Endothelial cell of umbilical vein (primary cell): ENCODE measurements around the gene SCYL3. TPM values are rescaled to one million over a fixed set of nuclear protein-coding genes. Genes with fewer than 3 reads are reported as not detected.

Experiments
- BruUV-seq: library from RNA; stranded (reverse); fragments of 400-500 nt; replicated peaks from 2 replicates; lab custom pipeline; 2021; lab: Mats Ljungman, UMichigan
- CTCF ChIA-PET: fragments of 300-600, 350-600 bp; sonication (Branson Sonifier 250); formaldehyde crosslinking; loops from one replicate; lab custom pipeline; 2021; ENCODE audit warnings: antibody characterized with exemption, inconsistent platforms; lab: Charles Lee
- POLR2A ChIA-PET: fragments of 300-600, 350-600 bp; sonication (Branson Sonifier 250); formaldehyde crosslinking; loops from one replicate; lab custom pipeline; 2021; ENCODE audit warnings: antibody characterized with exemption, inconsistent platforms; lab: Charles Lee
- DNase-seq: peaks from one replicate; pipeline ENCODE4 v3.0.0-alpha.2; 2011; ENCODE audit warnings: low read depth, low spot score
- FAIRE-seq: peaks from 2 replicates; lab custom pipeline; 2011; peaks lifted over from hg19 to GRCh38; lab: Jason Lieb, UNC
- H2AFZ ChIP-seq: 2 replicates; pipeline ENCODE4 v1.6.0; 2012; ENCODE audit warnings: low read depth, low read length, control low read depth, inconsistent platforms
- H3K27ac ChIP-seq: 2 replicates; pipeline ENCODE4 v1.5.1; 2011; ENCODE audit warnings: low read depth, mild to moderate bottlenecking, control low read depth, low read length, moderate library complexity; ENCODE audit not compliant: insufficient read depth
- H3K27me3 ChIP-seq, 2 experiments: 2 replicates each; pipeline versions ENCODE4 v1.6.0 to v1.6.1; 2011; ENCODE audit warnings: low read length in 2 of 2, mixed read lengths in 1 of 2; ENCODE audit not compliant: control insufficient read depth in 2 of 2, insufficient read depth in 2 of 2
- H3K36me3 ChIP-seq, 2 experiments: 2 replicates in 1 of 2; 3 replicates in 1 of 2; pipeline ENCODE4 v1.5.1; 2011; ENCODE audit warnings: low read length in 2 of 2, mild to moderate bottlenecking in 1 of 2, moderate library complexity in 1 of 2; ENCODE audit not compliant: control insufficient read depth in 2 of 2, insufficient read depth in 2 of 2; ENCODE audit errors: extremely low read depth in 1 of 2
- H3K4me1 ChIP-seq: 3 replicates; pipeline ENCODE4 v1.5.1; 2011; ENCODE audit warnings: mild to moderate bottlenecking, low read length; ENCODE audit not compliant: control insufficient read depth, insufficient read depth; ENCODE audit errors: extremely low read depth
- H3K4me2 ChIP-seq: 2 replicates; pipeline ENCODE4 v1.6.1; 2011; ENCODE audit warnings: low read length, control low read depth, mixed read lengths; ENCODE audit not compliant: insufficient read depth
- H3K4me3 ChIP-seq, 3 experiments: fragments of 200-600 bp in 1 of 3; sonication (generic), shearing (Covaris generic) in 1 of 3; replicated peaks in 1 of 3; 2 replicates each; pipeline ENCODE4 v1.5.1; 2011 to 2016; ENCODE audit warnings: control low read depth in 3 of 3, low read length in 3 of 3, mild to moderate bottlenecking in 2 of 3, inconsistent platforms in 1 of 3, low read depth in 1 of 3, moderate library complexity in 1 of 3; ENCODE audit not compliant: insufficient read depth in 1 of 3
- H3K79me2 ChIP-seq: 2 replicates; pipeline ENCODE4 v1.6.0; 2012; ENCODE audit warnings: low read length, inconsistent platforms; ENCODE audit not compliant: control insufficient read depth, insufficient read depth
- H3K9ac ChIP-seq: replicated peaks from 2 replicates; pipeline ENCODE3; 2011; ENCODE audit warnings: low read length, control low read depth; ENCODE audit not compliant: insufficient read depth; ENCODE audit errors: extremely low read depth
- H3K9me1 ChIP-seq: replicated peaks from 3 replicates; pipeline ENCODE4 v1.6.0; 2011; ENCODE audit warnings: mild to moderate bottlenecking, low read length; ENCODE audit not compliant: control insufficient read depth, insufficient read depth; ENCODE audit errors: extremely low read depth
- H3K9me3 ChIP-seq: replicated peaks from 2 replicates; pipeline ENCODE4 v1.5.1; 2012; ENCODE audit warnings: low read length, inconsistent platforms; ENCODE audit not compliant: control insufficient read depth, insufficient read depth
- H4K20me1 ChIP-seq: replicated peaks from 2 replicates; pipeline ENCODE3; 2011; ENCODE audit warnings: mild to moderate bottlenecking, low read length; ENCODE audit not compliant: control insufficient read depth, insufficient read depth; ENCODE audit errors: extremely low read depth
- CTCF ChIP-seq, 2 donors: IDR thresholded peaks; 1 replicate in 1 of 2; 2 replicates in 1 of 2; pipeline ENCODE4 v1.5.1; 2011; ENCODE audit warnings: low read length in 2 of 2, mild to moderate bottlenecking in 2 of 2, moderate library complexity in 2 of 2, control low read depth in 1 of 2, inconsistent platforms in 1 of 2, low read depth in 1 of 2; ENCODE audit not compliant: insufficient read depth in 1 of 2; ENCODE audit errors: extremely low read depth in 1 of 2
- FOS ChIP-seq: IDR thresholded peaks from 2 replicates; pipeline ENCODE4 v1.6.1; 2011; ENCODE audit warnings: mild to moderate bottlenecking, low read length, moderate library complexity, borderline replicate concordance; ENCODE audit not compliant: insufficient read depth
- GATA2 ChIP-seq: IDR thresholded peaks from 2 replicates; pipeline ENCODE4 v1.7.0; 2011; ENCODE audit warnings: low read depth, mild to moderate bottlenecking, moderate library complexity, mixed read lengths, low read length; ENCODE audit not compliant: insufficient read length, insufficient read depth
- MAX ChIP-seq: IDR thresholded peaks from 2 replicates; pipeline ENCODE4 v1.6.1; 2011; ENCODE audit not compliant: insufficient read depth, insufficient read length
- MYC ChIP-seq: IDR thresholded peaks from one replicate; pipeline ENCODE4 v1.6.1; 2011; ENCODE audit warnings: mild to moderate bottlenecking, low read depth, low read length
- POLR2A ChIP-seq: IDR thresholded peaks from 2 replicates; pipeline ENCODE4 v1.6.1; 2012; ENCODE audit warnings: low read depth, mild to moderate bottlenecking, control low read depth, low read length
- POLR2AphosphoS5 ChIP-seq: IDR thresholded peaks from 2 replicates; pipeline ENCODE4 v1.6.1; 2012; ENCODE audit warnings: low read depth, mild to moderate bottlenecking, control low read depth, low read length, moderate library complexity; ENCODE audit not compliant: insufficient read depth
- dilution Hi-C: fragments of 300-500 bp; cut with MboI; formaldehyde crosslinking; loops from one replicate; pipeline ENCODE4 v1.15.0; 2019; ENCODE audit warnings: low sequenced_read_pairs; ENCODE audit not compliant: extremely low pct_ligation_motif_present
- intact Hi-C: fragments of 100-400 bp; cut with micrococcal nuclease; formaldehyde crosslinking; loops from one replicate; pipeline ENCODE4 v1.10.0; 2022
- polyA plus RNA-seq, 4 experiments: library from polyadenylated mRNA; depleted of rRNA in 3 of 4; stranded (reverse) in 3 of 4; unstranded in 1 of 4; fragments of >200 nt; gene quantifications; 2 replicates each; pipeline versions ENCODE4 v1.2.1 to v1.2.3, GENCODE V29; 2011 to 2012; ENCODE audit warnings: missing spikeins in 1 of 4
- total RNA-seq: library from RNA; stranded (reverse); gene quantifications from 2 replicates; pipeline ENCODE4 v1.2.3, GENCODE V29; 2021

SCYL3 gene
- total and polyA plus RNA-seq, 2 donors (not counting 3 experiments of a cell fraction or from before 2014, with no cell fraction given), result 3.3 to 6.2 TPM

- no TSS peak for BruUV-seq
- intact Hi-C loops, result no loop called here
Measured at GRCh38 chr1:169848456-169848855, 45.2 kb downstream of the SCYL3 start.

More at GRCh38 chr1:169848456-169848855, 45.2 kb downstream of the SCYL3 start:
- no peaks in the 10 kb centered on the region for H3K4me1 ChIP-seq
- no peaks in the 10 kb centered on the region for H3K79me2 ChIP-seq
- POLR2A ChIA-PET, result no interaction called here
- no peak overlapping the region for H2AFZ ChIP-seq
- CTCF ChIA-PET, result no interaction called here
- H3K9ac ChIP-seq, result no peak overlapping the region
- peaks cover 2 to 19% of the 10 kb centered on the region in 2 experiments for H3K36me3 ChIP-seq
- H3K27ac ChIP-seq, result no peak overlapping the region
- TF ChIP-seq GATA2, result no peak
- TF ChIP-seq POLR2AphosphoS5, result no peak
- no peak for TF ChIP-seq MAX
- TF ChIP-seq FOS, result no peak
- no peak for TF ChIP-seq POLR2A
- TF ChIP-seq CTCF (IDR thresholded peaks at IDR 0.05; ENCODE audit: extremely low read depth in 1 of 2, insufficient read depth in 1 of 2, low read depth in 1 of 2, low read length in 2 of 2), result no peak
- TF ChIP-seq MYC, result no peak
- H3K9me3 ChIP-seq, result no peaks in the 10 kb centered on the region
- H3K27me3 ChIP-seq, result no peaks in the 10 kb centered on the region
- dilution Hi-C loops, result no loop called here
- no peak for FAIRE-seq
- no peak overlapping the region for H3K4me2 ChIP-seq
- H3K9me1 ChIP-seq, result no peaks in the 10 kb centered on the region
- no peak for DNase-seq
- H3K4me3 ChIP-seq, result no peak overlapping the region
- no peaks in the 10 kb centered on the region for H4K20me1 ChIP-seq
